ENCODE data around the gene CMTM4.
"Not testable (repeated sequence)": the region's sequence is repeated elsewhere in the genome, so short reads cannot be mapped to it uniquely, and the experiment has no call there.

CMTM4 gene

DNA sequence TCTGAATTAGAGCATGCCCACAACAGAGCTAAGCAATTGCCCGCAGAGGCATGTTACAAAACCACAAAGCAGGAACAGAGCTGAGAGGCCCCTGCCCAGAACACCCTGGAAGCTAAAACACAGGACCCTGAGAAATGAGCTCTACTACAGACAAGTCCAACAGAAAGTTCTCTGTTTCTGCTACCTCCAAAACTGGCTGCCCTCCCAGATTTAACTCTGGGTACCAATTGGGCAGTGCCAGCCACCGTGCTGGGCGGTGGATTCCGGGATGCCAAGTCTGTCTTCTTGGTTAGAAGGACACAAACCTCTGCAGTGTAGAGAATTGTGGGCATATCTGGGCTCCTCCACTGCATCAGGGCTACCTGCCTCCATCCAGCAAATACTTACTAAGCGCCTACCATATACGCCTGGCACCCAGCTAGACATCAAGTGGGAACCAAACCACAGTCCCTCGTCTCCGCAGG lies 1.0 kb downstream of the CMTM4 start:
- DNase-seq (ENCODE audit: low spot score) = no peak
- TF ChIP-seq CTCF (IDR thresholded peaks at IDR 0.05; ENCODE audit: extremely low read depth, missing control alignments) = no peak

- DNase-seq (ENCODE audit: low spot score) = no peak
- no peak for TF ChIP-seq CTCF (IDR thresholded peaks at IDR 0.05; ENCODE audit: extremely low read depth, missing control alignments)
Measured at GRCh38 chr16:66693149-66693548, 3.4 kb downstream of the CMTM4 start.

- no peak for DNase-seq (ENCODE audit: low spot score)
Measured at GRCh38 chr16:66692341-66692740, 4.2 kb downstream of the CMTM4 start.

GRCh38 chr16:66691234-66691633 lies 5.3 kb downstream of the CMTM4 start:
- no peak for DNase-seq (ENCODE audit: low spot score)
- TF ChIP-seq CTCF (IDR thresholded peaks at IDR 0.05; ENCODE audit: extremely low read depth, missing control alignments) = no peak

More at GRCh38 chr16:66692341-66692740, 4.2 kb downstream of the CMTM4 start:
- TF ChIP-seq CTCF (IDR thresholded peaks at IDR 0.05; ENCODE audit: extremely low read depth, missing control alignments) = no peak

GRCh38 chr16:66690106-66690847 lies 6.3 kb downstream of the CMTM4 start:
- no peak for TF ChIP-seq CTCF (IDR thresholded peaks at IDR 0.05; ENCODE audit: extremely low read depth, missing control alignments)
- no peak for DNase-seq (ENCODE audit: low spot score)

DNA sequence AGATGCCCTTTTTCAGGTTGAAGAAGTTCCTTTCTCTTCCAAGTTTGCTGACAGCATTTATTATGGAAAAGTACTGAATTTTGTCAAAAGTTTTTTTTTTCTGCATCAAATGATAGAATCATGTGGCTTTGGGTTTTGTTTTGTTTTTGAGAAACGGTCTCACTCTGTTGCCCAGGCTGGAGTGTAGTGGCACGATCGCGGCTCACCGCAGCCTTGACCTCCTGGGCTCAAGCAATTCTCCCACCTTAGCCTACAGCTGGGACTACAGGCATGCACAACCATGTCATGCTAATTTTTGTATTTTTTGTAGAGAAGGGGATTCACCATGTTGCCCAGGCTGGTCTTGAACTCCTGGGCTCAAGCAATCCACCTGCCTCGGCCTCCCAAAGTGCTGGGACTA lies 7.3 kb downstream of the CMTM4 start:
- TF ChIP-seq CTCF (IDR thresholded peaks at IDR 0.05; ENCODE audit: extremely low read depth, missing control alignments) = no peak
- no peak for DNase-seq (ENCODE audit: low spot score)

DNA sequence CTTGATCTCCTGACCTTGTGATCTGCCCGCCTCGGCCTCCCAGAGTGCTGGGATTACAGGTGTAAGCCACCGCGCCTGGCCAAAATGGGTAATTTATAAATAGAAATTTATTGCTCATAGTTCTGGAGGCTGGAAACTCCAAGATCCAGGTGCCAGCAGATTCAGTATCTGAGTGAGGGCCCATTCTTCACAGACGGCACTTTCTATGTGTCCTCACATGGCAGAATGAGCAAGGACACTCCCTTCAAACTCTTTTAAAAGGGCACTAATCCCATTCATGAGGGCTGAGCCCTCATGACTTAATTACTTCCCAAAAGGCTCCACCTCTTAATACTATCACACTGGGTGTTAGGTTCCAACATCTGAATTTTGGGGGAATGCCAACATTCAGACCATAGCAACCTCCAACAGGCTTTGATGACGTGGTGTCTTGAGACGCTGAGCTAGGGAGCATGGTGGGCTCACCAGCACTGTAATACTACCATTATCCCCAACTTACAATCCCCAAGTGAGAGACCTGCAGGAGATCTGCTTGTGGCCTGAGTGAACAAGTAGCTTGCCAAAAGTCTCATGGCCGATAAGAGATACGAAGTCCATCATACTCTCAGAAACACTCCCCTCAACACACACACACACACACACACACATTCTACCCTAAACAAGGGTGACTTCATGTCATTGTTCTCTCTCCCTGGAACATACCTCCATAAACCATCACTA lies 8.5 kb downstream of the CMTM4 start:
- DNase-seq (ENCODE audit: low spot score) = no peak
- TF ChIP-seq CTCF (IDR thresholded peaks at IDR 0.05; ENCODE audit: extremely low read depth, missing control alignments) = no peak

DNA sequence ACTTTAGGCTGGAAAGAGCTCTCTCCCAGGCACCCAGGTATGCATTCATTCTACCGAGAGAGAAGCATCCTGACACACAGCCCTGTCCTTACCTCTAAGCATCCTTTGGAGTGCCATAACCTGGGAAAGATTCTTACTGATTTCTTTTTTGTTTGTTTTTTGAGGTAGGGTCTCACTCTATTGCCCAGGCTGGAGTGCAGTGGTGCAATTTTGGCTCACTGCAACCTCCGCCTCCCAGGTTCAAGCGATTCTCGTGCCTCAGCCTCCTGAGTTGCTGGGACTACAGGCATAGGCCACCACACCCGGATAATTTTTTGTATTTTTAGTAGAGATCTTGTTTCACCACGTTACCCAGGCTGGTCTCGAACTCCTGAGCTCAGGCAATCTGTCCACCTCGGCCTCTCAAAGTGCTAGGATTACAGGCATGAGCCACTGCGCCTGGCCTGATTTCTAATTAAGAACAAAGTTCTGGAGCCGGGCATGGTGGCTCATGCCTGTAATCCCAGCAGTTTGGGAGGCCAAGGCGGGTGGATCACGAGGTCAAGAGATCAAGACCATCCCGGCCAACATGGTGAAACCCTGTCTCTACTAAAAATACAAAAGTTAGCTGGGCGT lies 10.9 kb downstream of the CMTM4 start:
- not testable (repeated sequence) for DNase-seq (ENCODE audit: low spot score)
